ENCODE results near the gene SUPT4H1.

The SUPT4H1 gene

GRCh38 chr17:58329810-58330537 is 22.0 kb downstream of the SUPT4H1 start:
- DNase-seq (ENCODE audit: low spot score) (no peak), ATAC-seq (ENCODE audit: low read depth) (no peak; the same call in 2 of the 3 replicates)
- Histone ChIP-seq H3K9me3 (ENCODE audit: severe bottlenecking) (no peaks in the 10 kb centered on the region), H3K4me3 (ENCODE audit: severe bottlenecking) (no peak overlapping the region), H3K27me3 (ENCODE audit: insufficient read depth, poor library complexity, severe bottlenecking) (peaks cover 3% of the 10 kb centered on the region), H3K4me1 (ENCODE audit: insufficient read depth, poor library complexity, severe bottlenecking) (no peaks in the 10 kb centered on the region), H3K36me3 (ENCODE audit: low read depth) (no peaks in the 10 kb centered on the region), H3K27ac (ENCODE audit: poor library complexity, severe bottlenecking) (no peak overlapping the region)
- TF ChIP-seq CTCF (IDR thresholded peaks at IDR 0.05; ENCODE audit: poor library complexity, severe bottlenecking), result no peak

- H3K27ac ChIP-seq (ENCODE audit: poor library complexity, severe bottlenecking), result no peak overlapping the region
- no peaks in the 10 kb centered on the region for H3K9me3 ChIP-seq (ENCODE audit: severe bottlenecking)
- peak; percentile 23; the same call in 2 of the 3 replicates for ATAC-seq (ENCODE audit: low read depth)
Measured at GRCh38 chr17:58329035-58329809, 22.8 kb downstream of the SUPT4H1 start.

GRCh38 chr17:58328195-58329034 is 23.6 kb downstream of the SUPT4H1 start, which contains the start of gene TSPOAP1:
TSS of gene TSPOAP1 (minus strand) at chr17:58328795. CDS start at chr17:58327920, 875 bp downstream.
- H3K4me3 ChIP-seq (ENCODE audit: severe bottlenecking), result no peak within 1 kb of the TSS
- no peaks in the 10 kb centered on the region for H3K36me3 ChIP-seq (ENCODE audit: low read depth)
- H3K27ac ChIP-seq (ENCODE audit: poor library complexity, severe bottlenecking), result no peak within 1 kb of the TSS
- no peaks in the 10 kb centered on the region for H3K9me3 ChIP-seq (ENCODE audit: severe bottlenecking)
- peaks cover 4% of the 10 kb centered on the region for H3K27me3 ChIP-seq (ENCODE audit: insufficient read depth, poor library complexity, severe bottlenecking)
- ATAC-seq (ENCODE audit: low read depth) (no peak), DNase-seq (ENCODE audit: low spot score) (no peak)
- H3K4me1 ChIP-seq (ENCODE audit: insufficient read depth, poor library complexity, severe bottlenecking), result no peaks in the 10 kb centered on the region
- TF ChIP-seq CTCF (IDR thresholded peaks at IDR 0.05; ENCODE audit: poor library complexity, severe bottlenecking), result no peak

More at GRCh38 chr17:58329035-58329809, 22.8 kb downstream of the SUPT4H1 start:
- Histone ChIP-seq H3K27me3 (ENCODE audit: insufficient read depth, poor library complexity, severe bottlenecking) (peaks cover 4% of the 10 kb centered on the region), H3K36me3 (ENCODE audit: low read depth) (no peaks in the 10 kb centered on the region), H3K4me1 (ENCODE audit: insufficient read depth, poor library complexity, severe bottlenecking) (no peaks in the 10 kb centered on the region), H3K4me3 (ENCODE audit: severe bottlenecking) (no peak overlapping the region)
- no peak for DNase-seq (ENCODE audit: low spot score)
- peak; percentile 33 for TF ChIP-seq CTCF (IDR thresholded peaks at IDR 0.05; ENCODE audit: poor library complexity, severe bottlenecking)

- DNase-seq (ENCODE audit: low spot score) (no peak), ATAC-seq (ENCODE audit: low read depth) (no peak)
- H3K4me1 ChIP-seq (ENCODE audit: insufficient read depth, poor library complexity, severe bottlenecking), result no peaks in the 10 kb centered on the region
- H3K27me3 ChIP-seq (ENCODE audit: insufficient read depth, poor library complexity, severe bottlenecking), result peaks cover 4% of the 10 kb centered on the region
- no peaks in the 10 kb centered on the region for H3K9me3 ChIP-seq (ENCODE audit: severe bottlenecking)
- no peak overlapping the region for H3K27ac ChIP-seq (ENCODE audit: poor library complexity, severe bottlenecking)
- no peak overlapping the region for H3K4me3 ChIP-seq (ENCODE audit: severe bottlenecking)
- H3K36me3 ChIP-seq (ENCODE audit: low read depth), result no peaks in the 10 kb centered on the region
- TF ChIP-seq CTCF (IDR thresholded peaks at IDR 0.05; ENCODE audit: poor library complexity, severe bottlenecking), result no peak
Measured at GRCh38 chr17:58327363-58328194, 24.4 kb downstream of the SUPT4H1 start.
